ENCODE data around the gene SOX1. TPM values are rescaled to one million over a fixed set of nuclear protein-coding genes. Genes with fewer than 3 reads are reported as not detected.

Gene SOX1
- total RNA-seq, 2 donors from 2014 or later, result 0.07 TPM; not detected in 1

- Mint-ChIP-seq H3K4me1 (ENCODE audit: low read depth) (no peaks in the 10 kb centered on the region), H3K27me3 (ENCODE audit: low read depth) (peaks cover 64% of the 10 kb centered on the region), H3K9me3 (no peaks in the 10 kb centered on the region), H3K36me3 (ENCODE audit: insufficient read depth in 2 of 2) (peaks cover 4 to 10% of the 10 kb centered on the region in 2 donors), H3K27ac (peak overlapping the region; percentile 83), H3K4me3 (no peak overlapping the region)
- no peak for DNase-seq
- ATAC-seq (replicated peaks in 1 of 2), result no peak
These were observed 12.3 kb upstream of the SOX1 start for GRCh38 chr13:112054616-112055015.

GRCh38 chr13:112055036-112055914 is 11.7 kb upstream of the SOX1 start:
- H3K4me1 Mint-ChIP-seq (ENCODE audit: low read depth), result no peaks in the 10 kb centered on the region
- H3K4me3 Mint-ChIP-seq, result no peak overlapping the region
- peak overlapping the region; percentile 83 for H3K27ac Mint-ChIP-seq
- DNase-seq (no peak), ATAC-seq (replicated peaks in 1 of 2) (no peak)
- H3K9me3 Mint-ChIP-seq, result no peaks in the 10 kb centered on the region
- peaks cover 66% of the 10 kb centered on the region for H3K27me3 Mint-ChIP-seq (ENCODE audit: low read depth)
- peaks cover 4 to 10% of the 10 kb centered on the region in 2 donors for H3K36me3 Mint-ChIP-seq (ENCODE audit: insufficient read depth in 2 of 2)

GRCh38 chr13:112055915-112056269 is 11.1 kb upstream of the SOX1 start:
- Mint-ChIP-seq H3K4me1 (ENCODE audit: low read depth) (no peaks in the 10 kb centered on the region), H3K36me3 (ENCODE audit: insufficient read depth in 2 of 2) (peaks cover 4 to 12% of the 10 kb centered on the region in 2 donors), H3K27ac (no peak overlapping the region), H3K27me3 (ENCODE audit: low read depth) (peaks cover 66% of the 10 kb centered on the region), H3K9me3 (no peaks in the 10 kb centered on the region), H3K4me3 (no peak overlapping the region)
- DNase-seq, result no peak
- no peak for ATAC-seq (replicated peaks in 1 of 2)

- H3K4me1 Mint-ChIP-seq (ENCODE audit: low read depth), result no peaks in the 10 kb centered on the region
- H3K27me3 Mint-ChIP-seq (ENCODE audit: low read depth), result peaks cover 65% of the 10 kb centered on the region
- no peak overlapping the region for H3K27ac Mint-ChIP-seq
- no peak overlapping the region for H3K4me3 Mint-ChIP-seq
- ATAC-seq (replicated peaks in 1 of 2), result no peak
- no peaks in the 10 kb centered on the region for H3K9me3 Mint-ChIP-seq
- H3K36me3 Mint-ChIP-seq (ENCODE audit: insufficient read depth in 2 of 2), result peaks cover 4 to 12% of the 10 kb centered on the region in 2 donors
- no peak for DNase-seq
These were observed 10.6 kb upstream of the SOX1 start for GRCh38 chr13:112056284-112056727.

GRCh38 chr13:112056739-112057438 is 10.1 kb upstream of the SOX1 start:
- H3K27me3 Mint-ChIP-seq (ENCODE audit: low read depth), result peaks cover 65% of the 10 kb centered on the region
- no peaks in the 10 kb centered on the region for H3K9me3 Mint-ChIP-seq
- H3K4me3 Mint-ChIP-seq, result no peak overlapping the region
- ATAC-seq (replicated peaks in 1 of 2) (no peak), DNase-seq (no peak)
- H3K27ac Mint-ChIP-seq, result no peak overlapping the region
- peaks cover 4 to 12% of the 10 kb centered on the region in 2 donors for H3K36me3 Mint-ChIP-seq (ENCODE audit: insufficient read depth in 2 of 2)
- H3K4me1 Mint-ChIP-seq (ENCODE audit: low read depth), result no peaks in the 10 kb centered on the region

- Mint-ChIP-seq H3K9me3 (no peaks in the 10 kb centered on the region), H3K4me3 (no peak overlapping the region), H3K4me1 (ENCODE audit: low read depth) (no peaks in the 10 kb centered on the region), H3K36me3 (ENCODE audit: insufficient read depth in 2 of 2) (peaks cover 4 to 12% of the 10 kb centered on the region in 2 donors), H3K27ac (no peak overlapping the region), H3K27me3 (ENCODE audit: low read depth) (peaks cover 65% of the 10 kb centered on the region)
- no peak for ATAC-seq (replicated peaks in 1 of 2)
- DNase-seq, result no peak
These were observed 9.6 kb upstream of the SOX1 start for GRCh38 chr13:112057439-112057735.

- DNase-seq, result no peak
- Mint-ChIP-seq H3K36me3 (ENCODE audit: insufficient read depth in 2 of 2) (peaks cover 3 to 11% of the 10 kb centered on the region in 2 donors), H3K4me1 (ENCODE audit: low read depth) (peaks cover under 1% of the 10 kb centered on the region), H3K9me3 (no peaks in the 10 kb centered on the region), H3K27ac (no peak overlapping the region), H3K4me3 (no peak overlapping the region), H3K27me3 (ENCODE audit: low read depth) (peaks cover 66% of the 10 kb centered on the region)
- no peak for ATAC-seq (replicated peaks in 1 of 2)
These were observed 9.0 kb upstream of the SOX1 start for GRCh38 chr13:112057736-112058518.

- DNase-seq (no peak), ATAC-seq (replicated peaks in 1 of 2) (no peak)
- Mint-ChIP-seq H3K9me3 (peaks cover 2% of the 10 kb centered on the region in 2 donors), H3K4me1 (ENCODE audit: low read depth) (peaks cover 6% of the 10 kb centered on the region), H3K27ac (no peak overlapping the region), H3K4me3 (no peak overlapping the region), H3K36me3 (ENCODE audit: insufficient read depth in 2 of 2) (peaks cover 4 to 13% of the 10 kb centered on the region in 2 donors), H3K27me3 (ENCODE audit: low read depth) (peaks cover 66% of the 10 kb centered on the region)
These were observed 8.5 kb upstream of the SOX1 start for GRCh38 chr13:112058519-112058873.

- peak overlapping the region in 1 of 2 donors; percentile 6 for H3K4me3 Mint-ChIP-seq
- ATAC-seq (replicated peaks in 1 of 2) (no peak), DNase-seq (no peak)
- peaks cover 2% of the 10 kb centered on the region in 2 donors for H3K9me3 Mint-ChIP-seq
- H3K36me3 Mint-ChIP-seq (ENCODE audit: insufficient read depth in 2 of 2), result peaks cover 5 to 13% of the 10 kb centered on the region in 2 donors
- H3K27me3 Mint-ChIP-seq (ENCODE audit: low read depth), result peaks cover 69% of the 10 kb centered on the region
- H3K27ac Mint-ChIP-seq, result no peak overlapping the region
- peaks cover 6% of the 10 kb centered on the region for H3K4me1 Mint-ChIP-seq (ENCODE audit: low read depth)
These were observed 8.0 kb upstream of the SOX1 start for GRCh38 chr13:112058941-112059340.

GRCh38 chr13:112059457-112060281 is 7.3 kb upstream of the SOX1 start:
- Mint-ChIP-seq H3K4me1 (ENCODE audit: low read depth) (peaks cover 6% of the 10 kb centered on the region), H3K4me3 (no peak overlapping the region), H3K9me3 (peaks cover 2% of the 10 kb centered on the region in 2 donors), H3K27ac (no peak overlapping the region), H3K36me3 (ENCODE audit: insufficient read depth in 2 of 2) (peaks cover 5 to 13% of the 10 kb centered on the region in 2 donors), H3K27me3 (ENCODE audit: low read depth) (peaks cover 75% of the 10 kb centered on the region)
- DNase-seq, result no peak
- ATAC-seq (replicated peaks in 1 of 2), result no peak

GRCh38 chr13:112060282-112060830 is 6.6 kb upstream of the SOX1 start:
- H3K9me3 Mint-ChIP-seq, result peaks cover 2% of the 10 kb centered on the region in 2 donors
- peaks cover 6% of the 10 kb centered on the region for H3K4me1 Mint-ChIP-seq (ENCODE audit: low read depth)
- DNase-seq, result no peak
- no peak overlapping the region for H3K4me3 Mint-ChIP-seq
- peaks cover 5 to 9% of the 10 kb centered on the region in 2 donors for H3K36me3 Mint-ChIP-seq (ENCODE audit: insufficient read depth in 2 of 2)
- no peak for ATAC-seq (replicated peaks in 1 of 2)
- H3K27ac Mint-ChIP-seq, result peak overlapping the region; percentile 40
- H3K27me3 Mint-ChIP-seq (ENCODE audit: low read depth), result peaks cover 75% of the 10 kb centered on the region

- H3K4me3 Mint-ChIP-seq, result no peak overlapping the region
- H3K27me3 Mint-ChIP-seq (ENCODE audit: low read depth), result peaks cover 75% of the 10 kb centered on the region
- H3K4me1 Mint-ChIP-seq (ENCODE audit: low read depth), result peaks cover 6% of the 10 kb centered on the region
- peaks cover 2% of the 10 kb centered on the region in 2 donors for H3K9me3 Mint-ChIP-seq
- H3K36me3 Mint-ChIP-seq (ENCODE audit: insufficient read depth in 2 of 2), result peaks cover 5 to 8% of the 10 kb centered on the region in 2 donors
- H3K27ac Mint-ChIP-seq, result no peak overlapping the region
- DNase-seq (no peak), ATAC-seq (replicated peaks in 1 of 2) (no peak)
These were observed 6.0 kb upstream of the SOX1 start for GRCh38 chr13:112060899-112061366.
